HCT116 (cell line): ENCODE measurements around the gene FAM117A. TPM values are rescaled to one million over a fixed set of nuclear protein-coding genes. Genes with fewer than 3 reads are reported as not detected.

Experiments
- ATAC-seq: fragments of 200-7000 bp; cut with Tn5 transposase; 2 replicates; pipeline ENCODE4 v1.9.1; 2020; ENCODE audit warnings: mild to moderate bottlenecking, moderate library complexity
- BruUV-seq: library from RNA; stranded (reverse); fragments of 400-500 nt; replicated peaks from 2 replicates; lab custom pipeline; 2021; lab: Mats Ljungman, UMichigan
- CTCF ChIA-PET: fragments of 300-600 bp; sonication (Branson Sonifier 250); formaldehyde crosslinking; loops from one replicate; lab custom pipeline; 2021; ENCODE audit warnings: antibody characterized with exemption; lab: Charles Lee
- POLR2A ChIA-PET: fragments of 300-600, 350-600 bp; sonication (Branson Sonifier 250); formaldehyde crosslinking; loops from one replicate; lab custom pipeline; 2021; ENCODE audit warnings: antibody characterized with exemption; lab: Charles Lee
- RAD21 ChIA-PET, 2 experiments: fragments of 300-600 bp; sonication (Branson Sonifier 250); formaldehyde crosslinking; loops; one replicate each; lab custom pipeline; 2023; ENCODE audit warnings: low total read pairs in 2 of 2; ENCODE audit not compliant: uncharacterized antibody in 2 of 2, unreplicated experiment in 2 of 2, low non-redundant PET in 1 of 2; lab: Charles Lee
- DNase-seq: peaks from one replicate; pipeline ENCODE4 v3.0.0-alpha.2; 2010; ENCODE audit warnings: low read depth, low spot score
- H2AFZ ChIP-seq: fragments of 200-600 bp; shearing (Covaris generic), sonication (generic); 2 replicates; pipeline ENCODE4 v1.6.1; 2017; ENCODE audit warnings: low read depth, mixed run types, mixed read lengths, antibody characterized with exemption, low read length; ENCODE audit not compliant: poor library complexity, severe bottlenecking
- H3K27ac ChIP-seq: 2 replicates; pipeline ENCODE4 v1.5.1; 2012; ENCODE audit warnings: low read depth, low read length
- H3K27me3 ChIP-seq: fragments of 200-600 bp; sonication (generic); 2 replicates; pipeline ENCODE4 v1.6.1; 2016; ENCODE audit warnings: mixed run types, low read length, mixed read lengths; ENCODE audit not compliant: insufficient read depth
- H3K36me3 ChIP-seq, 2 experiments: fragments of 200-500 bp in 1 of 2; fragments of 200-600 bp in 1 of 2; sonication (Bioruptor generic) in 1 of 2; sonication (generic) in 1 of 2; 2 replicates each; pipeline versions ENCODE4 v1.5.1 to v1.6.1; 2014 to 2016; ENCODE audit warnings: low read length in 2 of 2, inconsistent platforms in 1 of 2, mixed read lengths in 1 of 2, mixed run types in 1 of 2; ENCODE audit not compliant: insufficient read depth in 2 of 2, control insufficient read depth in 1 of 2
- H3K4me1 ChIP-seq, 2 experiments: fragments of 200-600 bp in 1 of 2; sonication (generic) in 1 of 2; 2 replicates each; pipeline versions ENCODE4 v1.5.1 to v1.6.1; 2012 to 2017; ENCODE audit warnings: low read length in 2 of 2, inconsistent platforms in 1 of 2, mild to moderate bottlenecking in 1 of 2, mixed read lengths in 1 of 2, mixed run types in 1 of 2, moderate library complexity in 1 of 2; ENCODE audit not compliant: insufficient read depth in 2 of 2, control insufficient read depth in 1 of 2
- H3K4me2 ChIP-seq: fragments of 200-600 bp; sonication (generic); 2 replicates; pipeline ENCODE4 v1.6.1; 2017; ENCODE audit warnings: mixed run types, low read length, mixed read lengths
- H3K4me3 ChIP-seq, 2 experiments: fragments of 200-600 bp in 1 of 2; sonication (generic) in 1 of 2; replicated peaks in 1 of 2; 2 replicates each; pipeline ENCODE4 v1.5.1; 2011 to 2016; ENCODE audit warnings: low read length in 2 of 2, control low read depth in 1 of 2, low read depth in 1 of 2, mild to moderate bottlenecking in 1 of 2, mixed read lengths in 1 of 2, mixed run types in 1 of 2
- H3K79me2 ChIP-seq: fragments of 200-600 bp; sonication (generic); 2 replicates; pipeline ENCODE4 v1.6.1; 2017; ENCODE audit warnings: mild to moderate bottlenecking, mixed run types, low read length, moderate library complexity, mixed read lengths; ENCODE audit not compliant: insufficient read depth
- H3K9ac ChIP-seq: fragments of 200-600 bp; sonication (generic); 2 replicates; pipeline ENCODE4 v1.6.1; 2016; ENCODE audit warnings: low read length, mixed read lengths
- H3K9me2 ChIP-seq: fragments of 200-600 bp; sonication (generic), shearing (Covaris generic); 2 replicates; pipeline ENCODE4 v1.6.1; 2017; ENCODE audit warnings: mixed run types, mild to moderate bottlenecking, moderate library complexity; ENCODE audit not compliant: insufficient read depth
- H3K9me3 ChIP-seq, 2 experiments: fragments of 200-500 bp in 1 of 2; fragments of 200-600 bp in 1 of 2; sonication (Bioruptor generic) in 1 of 2; sonication (generic) in 1 of 2; 2 replicates each; pipeline ENCODE4 v1.6.1; 2014 to 2017; ENCODE audit warnings: low read length in 2 of 2, mixed read lengths in 2 of 2, inconsistent platforms in 1 of 2, low read depth in 1 of 2, mild to moderate bottlenecking in 1 of 2, mixed run types in 1 of 2, moderate library complexity in 1 of 2; ENCODE audit not compliant: control insufficient read depth in 1 of 2, insufficient read depth in 1 of 2
- H4K20me1 ChIP-seq: fragments of 200-600 bp; sonication (generic), shearing (Covaris generic); 2 replicates; pipeline ENCODE4 v1.6.1; 2017; ENCODE audit warnings: mixed run types, mild to moderate bottlenecking, moderate library complexity; ENCODE audit not compliant: insufficient read depth
- JUND ChIP-seq: IDR thresholded peaks from 2 replicates; pipeline ENCODE4 v1.6.1; 2012
- POLR2A ChIP-seq: IDR thresholded peaks from 2 replicates; pipeline ENCODE4 v1.7.0; 2011; ENCODE audit warnings: borderline replicate concordance; ENCODE audit not compliant: insufficient read depth, insufficient read length; ENCODE audit errors: extremely low read depth
- REST ChIP-seq: IDR thresholded peaks from 2 replicates; pipeline ENCODE4 v1.6.1; 2012; ENCODE audit warnings: low read depth
- YY1 ChIP-seq: IDR thresholded peaks from 2 replicates; pipeline ENCODE4 v1.6.1; 2011; ENCODE audit warnings: low read length, low read depth, moderate library complexity, mild to moderate bottlenecking; ENCODE audit not compliant: insufficient replicate concordance; ENCODE audit errors: extremely low read depth
- ZFX ChIP-seq: fragments of 450-650 bp; IDR thresholded peaks from 2 replicates; pipeline ENCODE4 v1.6.1; 2017
- ZNF274 ChIP-seq: fragments of 200-500 bp; sonication (Bioruptor generic); IDR thresholded peaks from 2 replicates; pipeline ENCODE4 v1.6.1; 2014; ENCODE audit warnings: mild to moderate bottlenecking, low read depth, low read length, inconsistent platforms
- intact Hi-C: fragments of 100-400 bp; cut with micrococcal nuclease; formaldehyde crosslinking; loops from 2 replicates; pipeline ENCODE4 v1.10.0; 2022
- total RNA-seq: library from RNA; stranded (reverse); gene quantifications from one replicate; pipeline ENCODE4 v1.2.1, GENCODE V29; 2021; ENCODE audit not compliant: unreplicated experiment
- TF ChIP-seq, protein P1 (sequence below): IDR thresholded peaks from 2 replicates; pipeline ENCODE4 v1.6.1; 2012

Gene FAM117A
- total RNA-seq, 1 experiment from 2014 or later = 12.8 TPM

DNA sequence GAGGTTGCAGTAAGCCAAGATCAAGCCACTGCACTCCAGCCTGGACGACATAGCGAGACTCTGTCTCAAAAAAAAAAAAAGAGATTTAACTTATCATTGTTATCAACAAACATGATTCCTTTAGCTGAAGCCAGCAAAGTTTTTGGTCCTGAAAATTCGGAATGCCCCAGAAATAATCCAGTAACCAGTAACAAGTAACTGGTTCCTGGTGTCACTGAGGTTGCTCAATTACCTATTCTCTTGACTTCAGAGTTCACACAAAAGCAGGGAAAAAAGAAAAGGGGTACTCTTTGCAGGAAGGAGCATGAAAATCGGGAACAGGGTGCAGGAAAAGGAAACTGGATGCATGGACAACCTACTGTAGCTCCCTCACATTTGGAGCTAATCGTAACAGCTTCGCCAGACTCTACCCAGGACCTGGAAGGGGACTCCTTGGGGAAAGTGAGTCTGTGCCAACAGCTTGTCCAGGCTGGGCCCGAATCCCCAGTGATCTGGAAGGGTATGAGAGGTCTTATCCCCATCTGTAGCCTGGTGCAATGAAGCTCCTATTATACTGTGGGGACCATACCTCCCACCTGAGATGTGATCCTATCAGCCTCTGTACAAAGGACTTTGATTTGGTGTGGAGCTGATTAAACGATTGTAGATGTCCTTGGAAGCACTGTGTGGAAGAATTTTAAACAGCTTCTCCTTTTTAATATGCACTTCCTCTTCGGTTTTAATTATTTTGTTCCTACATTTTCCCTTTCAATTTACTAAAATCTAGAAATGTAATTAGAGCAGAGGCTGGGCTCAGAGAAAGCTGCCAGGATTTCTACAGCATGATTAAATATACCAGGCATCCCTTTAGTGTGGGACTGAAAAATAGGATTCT lies 82.6 kb downstream of the FAM117A start:
- peaks cover 9% of the 10 kb centered on the region for H3K79me2 ChIP-seq
- BruUV-seq = no TSS peak
- no peak overlapping the region for H3K27ac ChIP-seq
- CTCF ChIA-PET = interaction anchor here (1.1 to 1.7 kb wide), 3 partner anchors 13 to 112 kb away, joined by 3 to 4 read pairs (median 4); no protein-coding TSS in a partner anchor
- ATAC-seq (no peak), DNase-seq (no peak)
- H3K4me3 ChIP-seq = no peak overlapping the region
- H3K9ac ChIP-seq = no peak overlapping the region
- H4K20me1 ChIP-seq = no peaks in the 10 kb centered on the region
- POLR2A ChIA-PET = interaction anchor here (1.5 kb wide), 1 partner anchor 35 kb away, joined by 3 read pairs; no protein-coding TSS in a partner anchor
- no peaks in the 10 kb centered on the region for H3K36me3 ChIP-seq
- H2AFZ ChIP-seq = no peak overlapping the region
- H3K9me3 ChIP-seq = no peaks in the 10 kb centered on the region
- intact Hi-C loops = no loop called here
- TF ChIP-seq ZFX (no peak), YY1 (no peak), REST (no peak), POLR2A (no peak), JUND (no peak), ZNF274 (no peak)
- TF ChIP-seq, protein P1, sequence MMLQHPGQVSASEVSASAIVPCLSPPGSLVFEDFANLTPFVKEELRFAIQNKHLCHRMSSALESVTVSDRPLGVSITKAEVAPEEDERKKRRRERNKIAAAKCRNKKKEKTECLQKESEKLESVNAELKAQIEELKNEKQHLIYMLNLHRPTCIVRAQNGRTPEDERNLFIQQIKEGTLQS = no peak
- H3K4me1 ChIP-seq = peaks cover 3 to 13% of the 10 kb centered on the region in 2 experiments; a peak in 3 of 4 replicates
- H3K4me2 ChIP-seq = no peak overlapping the region
- H3K27me3 ChIP-seq = no peaks in the 10 kb centered on the region
- RAD21 ChIA-PET = interaction anchor here in 1 of 2 experiments (0.6 kb wide), 1 partner anchor 113 kb away, joined by 3 read pairs; no protein-coding TSS in a partner anchor
- H3K9me2 ChIP-seq = no peaks in the 10 kb centered on the region
